HG03432 (cell line): ENCODE data around the gene IL36RN.
"Not testable (repeated sequence)": the region's sequence is repeated elsewhere in the genome, so short reads cannot be mapped to it uniquely, and the experiment has no call there.

Experiments
- ATAC-seq: cut with Tn5 transposase; IDR thresholded peaks from one replicate; pipeline ENCODE4 v1.9.1; 2021; ENCODE audit warnings: mild to moderate bottlenecking, moderate library complexity; ENCODE audit not compliant: unreplicated experiment

IL36RN gene

GRCh38 chr2:113072584-113072983 is 13.6 kb downstream of the IL36RN start:
- ATAC-seq = no peak

- no peak for ATAC-seq
Measured at GRCh38 chr2:113073325-113073834, 14.4 kb downstream of the IL36RN start.

- ATAC-seq = no peak
Measured at GRCh38 chr2:113075030-113075429, 16.0 kb downstream of the IL36RN start.

GRCh38 chr2:113075600-113075999 is 16.6 kb downstream of the IL36RN start:
- ATAC-seq = no peak

- ATAC-seq = no peak
Measured at GRCh38 chr2:113076954-113077669, 18.1 kb downstream of the IL36RN start.

GRCh38 chr2:113077921-113078320 is 18.9 kb downstream of the IL36RN start:
- ATAC-seq = no peak

GRCh38 chr2:113078350-113078839 is 19.4 kb downstream of the IL36RN start:
- no peak for ATAC-seq

- ATAC-seq = no peak
Measured at GRCh38 chr2:113079131-113079530, 20.1 kb downstream of the IL36RN start.

- peak; percentile 56 for ATAC-seq
Measured at GRCh38 chr2:113080134-113080533, 21.1 kb downstream of the IL36RN start.

- ATAC-seq = no peak
Measured at GRCh38 chr2:113081488-113082210, 22.7 kb downstream of the IL36RN start.

- no peak for ATAC-seq
Measured at GRCh38 chr2:113083296-113083695, 24.3 kb downstream of the IL36RN start.

- ATAC-seq = no peak
Measured at GRCh38 chr2:113084249-113085000, 25.4 kb downstream of the IL36RN start.

- no peak for ATAC-seq
Measured at GRCh38 chr2:113085542-113085941, 26.5 kb downstream of the IL36RN start.

- ATAC-seq = no peak
Measured at GRCh38 chr2:113088213-113088992, 29.4 kb downstream of the IL36RN start.

- ATAC-seq = no peak
Measured at GRCh38 chr2:113089916-113090315, 30.9 kb downstream of the IL36RN start.

GRCh38 chr2:113091231-113091896 is 32.4 kb downstream of the IL36RN start:
- ATAC-seq = no peak

GRCh38 chr2:113092864-113093612 is 34.0 kb downstream of the IL36RN start:
- no peak for ATAC-seq

GRCh38 chr2:113093613-113093977 is 34.6 kb downstream of the IL36RN start:
- ATAC-seq = no peak

- ATAC-seq = not testable (repeated sequence)
Measured at GRCh38 chr2:113096306-113096705, 37.3 kb downstream of the IL36RN start.
